Lower leg skin (tissue), 3 donors: ENCODE data around the gene CDH15.

Experiments used
- CTCF ChIP-seq, 3 donors: fragments of 450-650 bp; IDR thresholded peaks; one replicate each; pipeline ENCODE4 v1.5.1; 2016; ENCODE audit warnings: antibody characterized with exemption in 3 of 3, mild to moderate bottlenecking in 3 of 3, moderate library complexity in 2 of 3
- POLR2A ChIP-seq, 2 donors: fragments of 450-650 bp; IDR thresholded peaks; one replicate each; pipeline ENCODE4 v1.6.1; 2016 to 2017; ENCODE audit warnings: antibody characterized with exemption in 2 of 2, mild to moderate bottlenecking in 1 of 2, moderate library complexity in 1 of 2

GRCh38 chr16:89147085-89147817 is 24.3 kb upstream of the CDH15 start:
- TF ChIP-seq POLR2A (IDR thresholded peaks at IDR 0.05): no peak
- TF ChIP-seq CTCF (IDR thresholded peaks at IDR 0.05): no peak
